Endometrial microvascular endothelial cells (primary cell): ENCODE results near the gene HDAC3. TPM values are rescaled to one million over a fixed set of nuclear protein-coding genes. Genes with fewer than 3 reads are reported as not detected.

Experiments used
- in situ Hi-C: cut with HindIII; loops from 2 replicates; pipeline ENCODE4 v1.10.0; 2017; ENCODE audit warnings: low sequenced_read_pairs, low pct_unique_long_range_greater_than_20kb; ENCODE audit errors: inconsistent ontology term
- total RNA-seq: library from RNA; depleted of rRNA; stranded (reverse); fragments of >200 nt; gene quantifications from one replicate; pipeline ENCODE4 v1.2.3, GENCODE V29; 2015; ENCODE audit errors: inconsistent ontology term

HDAC3 gene
- 43.5 TPM for total RNA-seq

DNA sequence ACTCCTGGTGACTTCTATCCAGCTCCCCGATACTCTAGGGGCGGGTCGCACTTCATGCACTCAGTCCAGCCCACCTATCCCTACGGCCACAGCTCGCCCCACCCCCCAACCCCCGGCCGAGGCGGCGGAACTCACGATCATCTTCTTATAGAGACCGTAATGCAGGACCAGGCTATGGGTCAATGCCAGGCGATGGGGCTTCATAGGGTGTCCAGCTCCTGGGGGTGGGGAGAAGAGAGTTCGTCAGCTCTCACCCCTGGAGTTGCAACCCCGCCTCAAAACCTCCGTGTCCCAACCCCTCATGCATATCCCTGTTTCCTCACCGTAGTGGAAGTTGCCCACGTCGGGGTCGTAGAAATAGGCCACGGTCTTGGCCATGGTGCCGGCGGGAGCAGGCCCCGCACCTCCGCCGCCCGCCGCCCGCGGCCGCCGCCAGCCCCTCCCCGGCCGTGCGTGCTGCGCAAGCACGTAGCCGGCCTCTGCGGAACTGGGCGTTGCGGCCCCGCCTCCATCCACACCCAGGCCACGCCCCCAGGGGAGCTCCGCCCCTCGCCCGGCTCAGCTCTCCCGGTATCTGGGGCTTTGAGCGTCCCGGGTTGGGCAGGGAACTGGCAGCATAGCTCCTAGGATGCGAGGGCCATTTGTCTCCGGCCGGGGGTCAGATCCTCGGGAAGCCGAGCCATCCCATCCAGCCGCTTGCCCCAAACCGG, at the start of gene HDAC3, which contains the start of gene RELL2:
TSS of gene HDAC3 (minus strand) at position 437 of the 710 bp plus-strand sequence. CDS start at position 378, 59 bp downstream.
TSS of gene RELL2 (plus strand) at position 585 of the 710 bp plus-strand sequence. CDS start 1,229 bp downstream, outside the sequence.
- in situ Hi-C loops, result no loop called here

DNA sequence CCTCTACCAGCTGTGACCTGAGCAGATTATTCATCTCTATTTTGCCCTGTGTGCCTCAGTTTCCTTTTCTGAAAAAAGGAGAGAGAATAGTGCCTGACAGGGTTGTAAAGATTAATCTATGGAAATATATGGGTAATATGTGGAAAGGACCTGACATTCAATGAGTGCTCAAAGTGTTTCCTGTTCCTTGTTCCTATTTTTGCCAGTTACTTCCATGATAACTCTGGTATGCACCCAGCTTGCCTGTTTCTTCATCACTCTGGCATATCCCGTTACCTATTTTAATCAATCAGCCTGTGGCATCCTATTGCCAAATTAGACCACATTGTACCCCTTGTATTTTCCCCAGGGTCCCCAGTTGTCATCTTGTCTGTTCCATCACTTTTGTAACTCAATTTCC, 48.9 kb upstream of the HDAC3 start:
- in situ Hi-C loops, result loop anchor here (25.0 kb wide), 1 partner anchor 452 kb away; no protein-coding TSS in a partner anchor

DNA sequence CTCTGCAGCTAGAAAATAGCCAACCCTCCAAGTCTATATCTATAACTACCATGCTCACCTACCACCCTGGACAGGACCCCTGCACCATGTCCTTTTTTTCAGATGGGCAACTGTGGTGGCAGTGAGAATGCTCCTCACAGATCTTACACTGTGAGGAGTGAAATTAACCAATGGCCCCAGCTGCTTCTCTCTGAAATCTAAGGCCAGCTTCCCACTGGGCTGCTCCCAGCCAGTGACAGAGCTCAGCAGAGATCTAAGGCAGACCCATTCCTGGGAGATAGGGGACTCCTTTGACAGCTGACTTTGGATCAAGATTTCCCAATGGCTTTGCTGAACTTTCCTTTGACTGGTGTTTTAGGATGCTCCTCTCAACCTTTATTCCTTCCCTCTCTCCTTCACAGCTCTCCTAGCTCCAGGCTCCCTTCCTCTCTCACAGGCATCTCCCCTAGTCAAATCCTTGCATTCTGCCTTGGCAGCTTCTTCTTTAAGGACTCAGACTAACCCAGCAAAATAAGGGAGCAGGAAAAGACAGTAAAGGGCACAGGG, 47.0 kb upstream of the HDAC3 start:
- in situ Hi-C loops, result loop anchor here (25.0 kb wide), 1 partner anchor 454 kb away; no protein-coding TSS in a partner anchor

DNA sequence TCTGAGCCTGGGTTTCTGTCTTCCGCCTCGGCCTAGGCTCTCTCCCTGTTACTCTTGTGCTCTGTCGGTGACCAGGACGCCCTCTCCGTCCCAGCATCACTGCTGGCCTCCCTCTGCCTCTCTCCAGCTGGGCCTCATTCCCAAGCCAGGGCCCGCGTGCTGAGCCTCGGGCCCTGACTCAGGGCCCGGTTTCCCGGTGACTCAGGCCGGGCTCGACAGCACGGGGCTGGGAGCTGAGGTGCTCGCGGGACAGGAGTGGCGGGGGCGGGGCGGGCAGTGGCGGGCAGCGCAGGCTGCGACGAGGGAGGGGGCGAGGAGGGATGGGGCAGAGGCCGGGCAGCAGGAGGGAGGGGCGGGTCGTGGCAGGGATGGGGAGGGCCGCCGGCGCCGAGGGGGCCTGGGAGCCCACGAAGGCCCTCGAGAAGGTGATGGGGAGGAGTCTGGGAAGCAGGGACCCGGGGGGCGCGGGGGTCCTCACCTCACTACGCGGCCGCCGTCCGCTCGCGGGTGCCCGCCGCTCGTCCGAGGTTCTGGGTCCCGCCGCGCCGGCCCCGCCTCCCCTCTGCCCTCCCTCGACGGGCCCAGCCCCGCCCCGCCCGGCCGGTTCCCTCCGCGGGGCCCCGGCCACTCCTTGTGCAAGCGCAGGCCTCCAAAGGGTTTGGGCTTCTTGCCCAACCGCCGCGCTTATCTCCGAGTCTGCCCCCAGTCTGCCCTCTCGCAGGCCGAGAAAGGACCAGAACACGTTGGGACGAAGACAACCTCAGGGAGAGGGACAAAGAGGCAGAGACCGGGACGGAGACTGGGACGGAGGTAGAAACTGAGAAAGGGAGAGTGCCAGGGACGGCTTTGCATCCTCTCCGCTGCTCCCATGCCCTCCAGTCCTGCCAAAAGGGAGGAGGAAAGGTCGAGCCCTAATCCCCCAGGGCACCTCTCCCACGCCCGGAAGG, 45.3 kb upstream of the HDAC3 start, which contains the start of gene ARAP3:
TSS of gene ARAP3 (minus strand) at position 536 of the 947 bp plus-strand sequence. CDS start 1,744 bp downstream, outside the sequence.
- in situ Hi-C loops, result loop anchor here (25.0 kb wide), 1 partner anchor 455 kb away; no protein-coding TSS in a partner anchor

DNA sequence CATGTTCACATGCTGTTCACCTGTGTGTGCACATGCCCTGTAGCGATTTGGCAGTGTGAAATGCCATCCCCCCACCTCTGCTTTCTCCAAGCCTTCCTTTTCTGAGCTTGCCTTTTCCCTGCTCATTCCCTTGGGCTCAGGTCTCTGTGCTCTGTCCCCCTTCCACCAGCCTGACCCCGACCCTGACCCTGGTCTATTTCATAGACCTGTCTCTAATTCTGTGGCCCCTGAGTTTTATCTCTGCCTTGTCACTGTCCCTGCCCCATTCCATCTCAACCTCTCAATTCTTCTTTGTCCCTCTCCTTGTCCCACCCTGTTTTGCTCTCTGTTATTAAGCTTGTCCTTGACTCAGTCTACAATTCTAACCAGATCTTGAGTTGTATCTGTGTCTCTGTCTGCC, 44.6 kb upstream of the HDAC3 start:
- in situ Hi-C loops, result loop anchor here (25.0 kb wide), 1 partner anchor 456 kb away; no protein-coding TSS in a partner anchor

DNA sequence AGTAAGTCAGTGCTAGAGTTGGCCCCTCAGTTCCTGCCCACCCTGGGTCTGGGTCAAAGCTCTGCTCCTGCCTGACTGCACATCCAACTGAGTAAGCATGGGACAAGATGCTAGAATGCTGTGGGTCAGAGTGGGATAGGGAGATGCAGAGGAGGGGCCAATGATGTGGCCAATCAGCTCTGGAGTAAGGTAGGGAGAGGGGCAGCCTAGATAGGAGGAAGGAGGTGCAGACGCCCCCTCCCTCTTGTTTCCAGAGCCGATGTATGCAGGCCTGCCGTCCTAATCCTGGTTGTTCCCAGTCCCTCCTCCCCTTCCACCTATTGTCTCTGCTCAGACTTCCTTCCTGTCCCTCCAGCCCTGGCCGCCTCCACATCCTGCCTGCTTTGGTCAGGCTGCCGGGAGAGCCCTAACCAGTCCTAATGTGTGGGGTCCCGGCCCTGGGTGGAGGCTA, 44.1 kb upstream of the HDAC3 start:
- in situ Hi-C loops, result loop anchor here (25.0 kb wide), 1 partner anchor 457 kb away; no protein-coding TSS in a partner anchor

DNA sequence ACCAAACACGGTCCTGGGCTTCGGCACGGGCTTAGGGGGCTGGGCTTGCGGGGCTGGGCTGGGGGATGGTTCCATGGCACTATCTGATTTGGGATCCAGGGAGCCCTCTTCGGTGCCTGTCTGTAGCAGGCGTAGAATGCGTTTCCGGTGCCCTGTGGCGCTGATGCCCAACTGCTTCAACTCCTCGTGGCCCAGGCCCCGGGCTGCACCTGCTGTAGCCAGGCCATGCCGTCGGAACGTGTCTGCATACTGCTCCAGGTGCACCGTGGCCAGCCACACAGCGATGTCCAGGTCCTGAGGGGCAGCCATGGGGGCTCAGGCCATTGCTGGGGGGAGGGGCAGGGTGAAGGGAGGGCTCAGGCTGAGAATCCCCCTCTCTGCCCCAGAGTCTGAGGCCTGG, 43.5 kb upstream of the HDAC3 start:
- in situ Hi-C loops, result loop anchor here (25.0 kb wide), 1 partner anchor 457 kb away; no protein-coding TSS in a partner anchor

DNA sequence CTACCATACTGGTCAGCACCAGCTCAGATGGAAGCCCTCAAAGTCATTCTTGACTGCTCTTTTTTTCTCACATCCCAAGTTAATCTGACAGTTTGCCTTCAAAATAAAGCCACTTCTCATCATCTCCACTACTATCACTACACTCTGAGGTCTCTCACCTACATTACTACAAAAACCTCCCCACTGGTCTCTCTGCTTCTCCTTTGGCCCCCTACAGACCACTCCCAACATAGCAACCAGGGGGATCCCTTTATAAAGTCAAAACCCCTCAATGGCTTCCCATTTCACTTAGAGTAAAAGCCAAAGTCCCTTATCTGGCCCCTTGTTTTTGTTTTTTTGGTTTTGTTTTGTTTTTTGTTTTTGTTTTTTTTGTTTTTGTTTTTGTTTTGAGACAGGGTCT, 40.8 kb upstream of the HDAC3 start:
- in situ Hi-C loops, result loop anchor here (25.0 kb wide), 1 partner anchor 460 kb away; no protein-coding TSS in a partner anchor

DNA sequence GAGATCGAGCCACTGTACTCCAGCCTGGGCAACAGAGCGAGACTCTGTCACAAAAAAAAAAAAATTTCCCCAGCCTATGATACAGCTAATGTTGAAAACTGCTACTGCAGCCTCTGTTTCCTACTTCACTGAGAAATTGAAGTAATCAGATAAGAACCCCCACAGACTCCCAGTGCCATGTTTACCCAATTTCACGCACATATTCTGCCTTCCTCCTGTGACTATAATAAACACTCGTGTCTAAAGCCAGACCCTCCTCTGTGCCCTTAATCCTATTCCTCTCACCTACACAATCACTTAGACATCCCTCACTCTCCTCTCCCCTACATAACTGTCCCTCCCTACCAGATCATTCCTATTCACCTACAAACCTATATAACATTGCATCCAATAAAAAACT, 39.0 kb upstream of the HDAC3 start:
- in situ Hi-C loops, result loop anchor here (25.0 kb wide), 1 partner anchor 462 kb away; no protein-coding TSS in a partner anchor

DNA sequence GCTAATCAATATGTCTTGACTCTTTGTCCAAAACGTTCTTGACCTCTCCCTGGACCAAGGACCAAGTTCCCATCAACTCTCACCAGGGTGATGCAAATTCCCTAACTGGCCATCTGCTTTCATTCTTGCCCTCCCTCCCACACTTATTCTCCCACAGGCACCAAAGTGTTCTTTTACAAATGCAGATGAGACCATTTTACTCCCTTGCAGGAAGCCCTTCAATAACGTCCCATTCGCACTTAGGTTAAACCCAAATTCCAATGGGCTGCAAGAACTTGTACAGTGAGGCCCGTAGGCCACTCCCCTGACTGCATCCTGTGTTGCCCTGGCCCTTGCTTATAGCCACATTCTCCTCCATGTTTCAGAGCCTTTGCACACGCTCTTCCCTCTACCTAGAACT, 38.1 kb upstream of the HDAC3 start:
- in situ Hi-C loops, result loop anchor here (25.0 kb wide), 1 partner anchor 463 kb away; no protein-coding TSS in a partner anchor

DNA sequence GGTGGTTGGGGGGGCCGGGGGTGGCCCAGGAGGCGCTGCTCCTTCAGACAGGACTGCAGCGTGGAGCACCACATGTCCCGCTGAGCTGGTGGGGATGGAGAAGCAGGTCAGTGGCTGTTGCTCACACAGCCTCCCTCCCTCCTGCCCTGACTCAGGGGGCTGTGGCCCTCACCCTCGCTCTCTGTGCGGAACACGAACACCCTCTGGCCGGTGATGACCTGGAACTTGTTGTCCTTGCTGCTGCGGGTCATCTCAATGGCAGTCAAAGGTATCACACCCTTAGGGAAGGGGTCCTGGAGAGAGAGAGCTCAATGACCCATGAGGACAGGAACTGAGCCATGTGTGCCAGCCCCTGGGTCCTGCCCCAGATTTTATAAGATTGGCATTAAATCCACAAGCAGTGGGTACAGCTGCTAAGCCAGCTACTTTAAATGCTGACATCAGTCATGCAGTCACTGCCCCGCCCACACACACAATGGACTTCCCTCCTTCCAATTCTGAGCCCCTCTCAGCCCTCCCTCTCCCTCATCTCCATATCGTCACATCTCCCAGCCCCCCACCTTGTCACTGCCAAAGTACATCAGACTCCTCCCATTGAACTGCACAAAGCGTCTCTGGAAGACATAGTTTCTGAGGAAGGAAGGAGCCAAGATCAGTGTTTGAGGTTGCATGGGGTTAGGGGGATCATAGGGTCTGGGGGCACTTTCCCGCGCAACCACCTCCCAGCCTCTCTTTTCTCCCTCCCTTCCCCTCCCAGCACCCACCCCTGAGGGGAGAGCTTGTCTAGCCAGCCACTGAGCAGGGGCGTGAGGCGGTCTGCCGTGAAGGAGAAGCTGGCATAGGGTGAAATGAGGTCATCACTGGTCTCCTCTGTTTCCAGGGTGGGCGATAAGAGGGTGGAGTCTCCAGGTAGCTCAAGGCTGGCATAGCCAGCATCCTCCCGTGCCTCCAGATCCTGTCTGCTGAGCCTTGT, 36.5 kb upstream of the HDAC3 start:
- in situ Hi-C loops, result no loop called here

DNA sequence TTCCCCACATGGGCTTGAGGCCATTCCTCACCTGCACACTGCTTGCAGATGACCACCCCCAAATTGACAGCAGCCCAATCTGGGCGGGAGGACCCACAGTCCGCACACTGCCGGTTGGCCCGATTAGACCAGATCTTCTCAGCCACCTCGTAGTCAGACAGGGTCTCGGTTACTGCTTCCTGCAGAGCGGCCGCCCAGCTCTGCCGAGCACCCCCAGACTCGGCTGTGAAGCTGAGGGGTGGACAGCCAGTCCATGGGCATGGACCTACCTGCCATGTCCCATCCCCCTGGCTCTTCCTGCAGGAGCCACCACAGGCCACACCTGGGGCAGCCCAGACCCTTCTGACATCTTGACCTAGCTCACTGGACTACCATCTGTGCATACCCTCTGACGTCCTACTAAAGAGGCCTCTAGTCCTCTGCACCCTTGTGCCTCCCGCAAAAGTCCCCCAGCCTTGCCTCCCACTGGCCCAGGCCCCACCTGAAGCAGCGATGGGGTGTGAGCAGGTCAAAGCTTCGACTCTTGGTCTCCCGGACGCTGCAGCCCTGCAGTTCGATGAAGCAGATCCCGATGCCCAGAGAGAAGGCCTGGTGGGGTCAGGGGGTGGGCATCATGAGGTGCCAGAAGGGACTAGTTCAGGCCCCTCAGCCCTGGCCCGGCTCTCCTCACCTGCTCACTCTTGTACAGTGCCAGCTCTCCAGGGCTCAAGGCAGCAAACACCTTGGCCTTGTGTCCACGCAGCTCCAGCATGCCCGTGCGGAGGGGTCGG, 35.6 kb upstream of the HDAC3 start:
- in situ Hi-C loops, result no loop called here

DNA sequence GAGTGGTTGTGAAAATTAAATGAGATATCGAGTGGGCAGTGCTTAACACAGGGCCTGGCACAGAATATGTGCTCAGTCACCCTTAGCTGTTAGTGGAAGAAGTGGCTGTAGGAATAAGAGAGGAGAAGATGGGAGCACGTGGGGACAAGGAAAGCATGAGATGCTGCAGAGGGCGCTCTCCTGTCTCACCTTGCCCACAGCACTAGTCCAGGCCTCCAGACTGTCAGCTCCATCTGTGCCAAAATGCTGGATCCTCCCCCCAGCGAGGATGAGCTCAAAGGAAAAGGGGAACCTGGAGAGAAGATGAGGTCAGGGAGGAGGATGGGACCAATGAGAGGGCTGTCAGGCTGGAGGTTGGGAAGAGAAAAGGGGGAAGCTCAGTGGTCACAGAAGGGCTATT, 32.9 kb upstream of the HDAC3 start:
- in situ Hi-C loops, result no loop called here

DNA sequence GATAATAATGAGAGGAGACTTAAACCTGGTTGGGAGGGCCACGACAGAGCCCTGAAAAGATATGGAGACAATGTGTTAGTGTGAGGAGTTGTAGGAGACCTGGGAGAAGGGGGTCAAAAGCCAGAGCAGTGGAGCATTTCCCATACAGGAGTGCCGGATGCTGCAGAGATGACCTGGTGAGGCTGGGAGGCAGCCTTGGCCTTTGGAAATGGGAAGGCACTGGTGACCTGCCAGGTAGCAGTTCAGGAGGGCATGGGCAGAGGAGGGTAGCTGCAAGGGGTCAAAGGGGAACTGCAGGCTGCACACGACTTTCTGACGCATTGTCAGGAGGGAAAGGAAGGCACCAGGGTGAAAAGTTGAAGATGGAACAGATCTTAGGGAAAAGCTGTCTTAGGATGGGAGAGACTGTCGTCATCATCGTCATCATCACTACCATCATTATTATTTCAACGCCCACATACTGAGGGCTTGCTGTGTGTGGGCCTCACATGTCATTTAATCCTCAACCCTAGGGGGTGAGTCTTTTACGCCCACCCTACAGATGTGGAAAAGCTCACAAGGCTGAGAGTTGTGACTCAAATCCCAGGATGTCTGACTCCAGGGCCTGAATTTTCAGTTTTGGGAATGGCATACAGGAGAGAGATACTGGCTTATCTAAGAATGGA, 32.1 kb upstream of the HDAC3 start:
- in situ Hi-C loops, result no loop called here

DNA sequence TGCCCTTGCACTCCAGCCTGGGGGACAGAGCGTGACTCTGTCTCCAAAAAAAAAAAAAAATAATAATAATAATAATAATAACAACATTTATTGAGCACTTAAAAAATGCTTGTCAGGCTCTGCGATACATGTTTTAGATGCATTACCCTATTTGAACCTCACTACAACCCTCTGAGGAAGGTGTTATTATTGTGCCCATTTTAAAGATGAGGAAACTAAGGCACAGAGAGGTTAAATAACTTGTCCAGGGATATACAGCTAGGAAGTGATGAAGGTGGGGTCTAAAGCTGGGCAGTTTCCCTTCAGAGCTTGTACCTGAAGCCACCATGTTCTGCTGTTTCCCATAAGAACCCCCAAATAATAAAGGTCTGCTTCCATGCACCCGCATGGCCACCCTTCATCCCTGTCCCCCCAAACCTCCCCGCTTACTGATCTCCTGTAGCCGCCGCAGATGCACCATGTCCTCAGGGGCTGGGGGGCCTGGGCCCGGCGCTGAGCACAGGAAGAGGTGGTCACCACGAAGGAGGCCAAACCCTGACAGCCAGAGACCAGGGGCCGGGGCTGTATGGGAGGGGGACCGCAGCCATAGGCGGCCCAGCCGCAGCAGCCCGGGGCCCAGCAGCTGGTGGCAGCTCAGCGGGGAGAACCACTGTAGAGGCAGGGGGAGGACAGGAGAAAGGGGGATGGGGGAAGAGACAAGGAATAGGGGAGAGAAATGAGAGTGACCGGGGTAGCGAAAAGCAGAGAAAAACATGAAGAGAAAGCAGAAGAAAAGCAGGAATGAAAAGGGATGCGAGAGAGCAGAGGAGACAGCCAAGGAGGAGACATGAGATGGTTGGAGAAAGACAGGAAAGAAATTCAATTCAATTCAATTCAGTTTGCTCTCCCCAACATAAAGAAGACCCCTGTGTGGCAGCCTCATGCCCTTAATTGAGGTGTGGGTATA, 29.6 kb upstream of the HDAC3 start:
- in situ Hi-C loops, result no loop called here
